A549 (cell line): ENCODE data around the gene SPDL1.

Experiments
- BCL3 ChIP-seq: fragments of >200 bp; sonication (Bioruptor Twin); formaldehyde crosslinking; IDR thresholded peaks from 3 replicates; pipeline ENCODE4 v1.6.1; 2016
- CEBPB ChIP-seq, 2 experiments: fragments of >200 bp in 1 of 2; sonication (Bioruptor Twin) in 1 of 2; formaldehyde crosslinking in 1 of 2; IDR thresholded peaks; 2 replicates each; pipeline ENCODE4 v1.6.1; 2012 to 2016
- CTCF ChIP-seq: fragments of >200 bp; sonication (Bioruptor Twin); formaldehyde crosslinking; IDR thresholded peaks from 3 replicates; pipeline ENCODE4 v1.5.1; 2016
- FOSL2 ChIP-seq, 2 experiments: fragments of 450-650 bp in 1 of 2; fragments of >200 bp in 1 of 2; sonication (Bioruptor Twin) in 1 of 2; formaldehyde crosslinking; IDR thresholded peaks; 2 replicates each; pipeline versions ENCODE4 v1.5.0 to v1.6.1; 2016 to 2020; ENCODE audit warnings: mild to moderate bottlenecking in 1 of 2, moderate library complexity in 1 of 2
- KDM5A ChIP-seq: fragments of 200-600 bp; sonication (generic); IDR thresholded peaks from 2 replicates; pipeline ENCODE4 v1.6.1; 2016; ENCODE audit warnings: antibody characterized with exemption, mild to moderate bottlenecking
- POLR2A ChIP-seq: IDR thresholded peaks from 2 replicates; pipeline ENCODE4 v1.6.1; 2012; ENCODE audit warnings: mild to moderate bottlenecking, low read length
- POLR2AphosphoS2 ChIP-seq: conservative IDR thresholded peaks from 2 replicates; pipeline ENCODE4 v1.6.1; 2012; ENCODE audit warnings: low read length, improper control_type of control experiment, inconsistent platforms
- SMC3 ChIP-seq: fragments of >200 bp; sonication (Bioruptor Twin); formaldehyde crosslinking; IDR thresholded peaks from 3 replicates; pipeline ENCODE4 v1.6.1; 2018; ENCODE audit warnings: inconsistent platforms
- ZFP36 ChIP-seq: fragments of 450-650 bp; IDR thresholded peaks from 2 replicates; pipeline ENCODE4 v1.6.1; 2014; ENCODE audit warnings: borderline replicate concordance; ENCODE audit not compliant: partially characterized antibody
- TF ChIP-seq, protein P1 (sequence below): IDR thresholded peaks from 2 replicates; pipeline ENCODE4 v1.6.1; 2012
- TF ChIP-seq, protein P2 (sequence below): fragments of 200-600 bp; sonication (generic); IDR thresholded peaks from 2 replicates; pipeline ENCODE4 v1.6.1; 2016; ENCODE audit warnings: antibody characterized with exemption, mild to moderate bottlenecking, moderate library complexity

GRCh38 chr5:169636477-169637084 is 53.0 kb downstream of the SPDL1 start:
- no peak for TF ChIP-seq POLR2A
- TF ChIP-seq CTCF, result no peak
- TF ChIP-seq, protein P1, sequence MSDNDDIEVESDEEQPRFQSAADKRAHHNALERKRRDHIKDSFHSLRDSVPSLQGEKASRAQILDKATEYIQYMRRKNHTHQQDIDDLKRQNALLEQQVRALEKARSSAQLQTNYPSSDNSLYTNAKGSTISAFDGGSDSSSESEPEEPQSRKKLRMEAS, result no peak
- TF ChIP-seq BCL3, result no peak
- no peak for TF ChIP-seq SMC3
- no peak for TF ChIP-seq KDM5A
- no peak for TF ChIP-seq FOSL2 (IDR thresholded peaks at IDR 0.05)
- no peak for TF ChIP-seq FOSL2 (CRISPR knock-in tag; IDR thresholded peaks at IDR 0.05)
- no peak for TF ChIP-seq POLR2AphosphoS2
- TF ChIP-seq CEBPB (IDR thresholded peaks at IDR 0.05), result no peak
- no peak for TF ChIP-seq ZFP36
- TF ChIP-seq, protein P2, sequence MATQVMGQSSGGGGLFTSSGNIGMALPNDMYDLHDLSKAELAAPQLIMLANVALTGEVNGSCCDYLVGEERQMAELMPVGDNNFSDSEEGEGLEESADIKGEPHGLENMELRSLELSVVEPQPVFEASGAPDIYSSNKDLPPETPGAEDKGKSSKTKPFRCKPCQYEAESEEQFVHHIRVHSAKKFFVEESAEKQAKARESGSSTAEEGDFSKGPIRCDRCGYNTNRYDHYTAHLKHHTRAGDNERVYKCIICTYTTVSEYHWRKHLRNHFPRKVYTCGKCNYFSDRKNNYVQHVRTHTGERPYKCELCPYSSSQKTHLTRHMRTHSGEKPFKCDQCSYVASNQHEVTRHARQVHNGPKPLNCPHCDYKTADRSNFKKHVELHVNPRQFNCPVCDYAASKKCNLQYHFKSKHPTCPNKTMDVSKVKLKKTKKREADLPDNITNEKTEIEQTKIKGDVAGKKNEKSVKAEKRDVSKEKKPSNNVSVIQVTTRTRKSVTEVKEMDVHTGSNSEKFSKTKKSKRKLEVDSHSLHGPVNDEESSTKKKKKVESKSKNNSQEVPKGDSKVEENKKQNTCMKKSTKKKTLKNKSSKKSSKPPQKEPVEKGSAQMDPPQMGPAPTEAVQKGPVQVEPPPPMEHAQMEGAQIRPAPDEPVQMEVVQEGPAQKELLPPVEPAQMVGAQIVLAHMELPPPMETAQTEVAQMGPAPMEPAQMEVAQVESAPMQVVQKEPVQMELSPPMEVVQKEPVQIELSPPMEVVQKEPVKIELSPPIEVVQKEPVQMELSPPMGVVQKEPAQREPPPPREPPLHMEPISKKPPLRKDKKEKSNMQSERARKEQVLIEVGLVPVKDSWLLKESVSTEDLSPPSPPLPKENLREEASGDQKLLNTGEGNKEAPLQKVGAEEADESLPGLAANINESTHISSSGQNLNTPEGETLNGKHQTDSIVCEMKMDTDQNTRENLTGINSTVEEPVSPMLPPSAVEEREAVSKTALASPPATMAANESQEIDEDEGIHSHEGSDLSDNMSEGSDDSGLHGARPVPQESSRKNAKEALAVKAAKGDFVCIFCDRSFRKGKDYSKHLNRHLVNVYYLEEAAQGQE, result no peak
